ENCODE results near the gene FGD4.

Gene FGD4

DNA sequence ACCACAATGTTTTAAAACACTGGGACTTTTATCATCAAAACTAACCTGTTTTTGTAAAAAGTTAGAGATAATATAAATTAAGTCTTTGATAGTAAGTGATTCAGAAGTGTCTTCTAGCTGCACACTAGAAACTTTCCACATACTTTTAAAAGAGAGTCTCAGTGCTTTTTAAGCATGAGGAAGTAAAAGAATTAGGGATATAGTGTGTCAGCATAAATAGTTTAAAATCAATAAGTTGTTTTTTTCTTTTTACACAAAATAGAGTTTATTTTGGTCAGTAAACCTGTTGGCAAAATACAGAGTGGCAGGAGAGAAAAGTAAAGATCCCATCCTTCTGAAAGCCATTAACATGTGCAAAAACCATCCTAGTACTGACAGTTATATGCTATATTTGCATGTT lies 281.4 kb downstream of the FGD4 start:
- no peak for TF ChIP-seq CTCF (IDR thresholded peaks at IDR 0.05; ENCODE audit: extremely low read depth, missing control alignments)
- no peak for DNase-seq (ENCODE audit: low spot score)

GRCh38 chr12:32681272-32681671 lies 281.9 kb downstream of the FGD4 start:
- no peak for TF ChIP-seq CTCF (IDR thresholded peaks at IDR 0.05; ENCODE audit: extremely low read depth, missing control alignments)
- DNase-seq (ENCODE audit: low spot score) = no peak

DNA sequence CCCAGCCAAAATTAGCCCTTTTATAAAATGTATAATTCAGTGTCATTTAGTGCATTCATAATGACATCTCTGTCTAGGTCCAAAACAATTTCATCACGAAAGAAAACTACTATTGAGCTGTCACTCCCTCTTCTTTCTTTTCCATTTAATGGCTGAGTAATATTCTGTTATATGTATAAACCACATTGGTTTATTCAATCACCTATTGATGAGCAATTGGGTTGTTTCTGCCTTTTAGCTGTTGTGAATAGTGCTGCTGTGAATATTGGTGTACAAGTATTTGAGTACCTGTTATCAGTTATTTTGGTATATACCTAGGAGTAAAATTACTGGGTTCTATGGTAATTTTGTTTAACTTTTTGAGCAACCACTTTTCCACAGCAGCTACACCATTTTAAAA lies 287.0 kb downstream of the FGD4 start:
- no peak for DNase-seq (ENCODE audit: low spot score)
- TF ChIP-seq CTCF (IDR thresholded peaks at IDR 0.05; ENCODE audit: extremely low read depth, missing control alignments) = no peak

GRCh38 chr12:32688786-32689185 lies 289.4 kb downstream of the FGD4 start:
- no peak for DNase-seq (ENCODE audit: low spot score)
- no peak for TF ChIP-seq CTCF (IDR thresholded peaks at IDR 0.05; ENCODE audit: extremely low read depth, missing control alignments)

- no peak for DNase-seq (ENCODE audit: low spot score)
- TF ChIP-seq CTCF (IDR thresholded peaks at IDR 0.05; ENCODE audit: extremely low read depth, missing control alignments) = no peak
These were observed 291.6 kb downstream of the FGD4 start for GRCh38 chr12:32690927-32691326.

DNA sequence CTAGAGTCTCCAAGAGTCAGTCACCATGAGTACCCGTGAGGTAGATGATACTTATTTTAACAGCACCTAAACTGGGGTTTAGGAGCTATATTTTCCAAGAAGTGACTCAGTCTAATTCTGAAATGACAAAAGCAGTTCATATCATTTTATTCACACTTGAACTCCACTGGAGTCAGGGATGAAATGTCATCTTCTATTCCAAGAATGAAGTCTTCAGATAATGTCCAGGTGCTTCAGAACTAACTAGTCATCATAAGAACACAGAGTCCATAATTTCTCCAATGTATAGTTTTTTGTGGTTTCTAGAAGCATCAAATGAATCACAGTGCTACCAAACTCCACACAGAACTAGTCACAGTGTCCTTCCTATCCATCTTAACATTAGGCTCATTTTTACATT lies 293.0 kb downstream of the FGD4 start:
- no peak for DNase-seq (ENCODE audit: low spot score)

DNA sequence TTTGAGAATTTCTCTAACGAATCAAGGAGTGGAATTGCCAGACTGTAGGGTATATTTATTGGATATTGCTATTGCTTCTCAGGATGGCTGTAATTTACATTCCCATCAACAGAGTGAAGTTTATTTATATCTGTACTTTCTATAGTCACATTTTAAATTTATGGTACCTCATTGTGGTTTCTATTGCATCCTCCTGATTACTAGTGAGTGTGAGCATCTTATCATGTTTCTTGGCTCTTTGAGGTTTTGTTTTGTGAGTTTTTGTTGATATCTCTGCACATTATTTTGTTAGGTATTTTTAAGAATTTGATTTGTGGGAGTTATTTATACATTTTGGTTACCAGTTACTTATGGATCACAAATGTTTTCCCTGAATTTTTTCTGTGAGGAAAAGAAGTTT lies 293.7 kb downstream of the FGD4 start:
- no peak for TF ChIP-seq CTCF (IDR thresholded peaks at IDR 0.05; ENCODE audit: extremely low read depth, missing control alignments)
- no peak for DNase-seq (ENCODE audit: low spot score)

More for the DNA sequence above, 293.0 kb downstream of the FGD4 start:
- TF ChIP-seq CTCF (IDR thresholded peaks at IDR 0.05; ENCODE audit: extremely low read depth, missing control alignments) = no peak

All from GM20000 (cell line).